Endothelial cell of umbilical vein (primary cell): ENCODE data around the gene PRLHR.

Experiments
- CTCF ChIP-seq, 2 donors: IDR thresholded peaks; 1 replicate in 1 of 2; 2 replicates in 1 of 2; pipeline ENCODE4 v1.5.1; 2011; ENCODE audit warnings: low read length in 2 of 2, mild to moderate bottlenecking in 2 of 2, moderate library complexity in 2 of 2, control low read depth in 1 of 2, inconsistent platforms in 1 of 2, low read depth in 1 of 2; ENCODE audit not compliant: insufficient read depth in 1 of 2; ENCODE audit errors: extremely low read depth in 1 of 2
- EZH2 ChIP-seq: IDR thresholded peaks from 2 replicates; pipeline ENCODE4 v1.6.1; 2012; ENCODE audit warnings: borderline replicate concordance, low read depth, mild to moderate bottlenecking, moderate library complexity, low read length, inconsistent platforms; ENCODE audit not compliant: severe bottlenecking
- FOS ChIP-seq: IDR thresholded peaks from 2 replicates; pipeline ENCODE4 v1.6.1; 2011; ENCODE audit warnings: mild to moderate bottlenecking, low read length, moderate library complexity, borderline replicate concordance; ENCODE audit not compliant: insufficient read depth
- GATA2 ChIP-seq: IDR thresholded peaks from 2 replicates; pipeline ENCODE4 v1.7.0; 2011; ENCODE audit warnings: low read depth, mild to moderate bottlenecking, moderate library complexity, mixed read lengths, low read length; ENCODE audit not compliant: insufficient read length, insufficient read depth
- MAX ChIP-seq: IDR thresholded peaks from 2 replicates; pipeline ENCODE4 v1.6.1; 2011; ENCODE audit not compliant: insufficient read depth, insufficient read length
- MYC ChIP-seq: IDR thresholded peaks from one replicate; pipeline ENCODE4 v1.6.1; 2011; ENCODE audit warnings: mild to moderate bottlenecking, low read depth, low read length
- POLR2A ChIP-seq: IDR thresholded peaks from 2 replicates; pipeline ENCODE4 v1.6.1; 2012; ENCODE audit warnings: low read depth, mild to moderate bottlenecking, control low read depth, low read length
- POLR2AphosphoS5 ChIP-seq: IDR thresholded peaks from 2 replicates; pipeline ENCODE4 v1.6.1; 2012; ENCODE audit warnings: low read depth, mild to moderate bottlenecking, control low read depth, low read length, moderate library complexity; ENCODE audit not compliant: insufficient read depth

- no peak for TF ChIP-seq CTCF (IDR thresholded peaks at IDR 0.05; ENCODE audit: extremely low read depth in 1 of 2, insufficient read depth in 1 of 2, low read depth in 1 of 2, low read length in 2 of 2)
- TF ChIP-seq EZH2: no peak
- TF ChIP-seq MAX: no peak
- no peak for TF ChIP-seq POLR2A
- no peak for TF ChIP-seq POLR2AphosphoS5
- no peak for TF ChIP-seq GATA2
- no peak for TF ChIP-seq FOS
- no peak for TF ChIP-seq MYC
Measured at GRCh38 chr10:118551535-118552100, 43.8 kb downstream of the PRLHR start.
